A549 (cell line): ENCODE results near the gene TLR9.

Experiments used
- BHLHE40 ChIP-seq: IDR thresholded peaks from 2 replicates; pipeline ENCODE4 v1.6.1; 2012; ENCODE audit warnings: low read depth, low read length, inconsistent platforms
- CEBPB ChIP-seq, 2 experiments: fragments of >200 bp in 1 of 2; sonication (Bioruptor Twin) in 1 of 2; formaldehyde crosslinking in 1 of 2; IDR thresholded peaks; 2 replicates each; pipeline ENCODE4 v1.6.1; 2012 to 2016
- MYC ChIP-seq: IDR thresholded peaks from 2 replicates; pipeline ENCODE4 v1.6.1; 2012; ENCODE audit warnings: mild to moderate bottlenecking, inconsistent platforms, low read length, improper control_type of control experiment, borderline replicate concordance
- POLR2A ChIP-seq: IDR thresholded peaks from 2 replicates; pipeline ENCODE4 v1.6.1; 2012; ENCODE audit warnings: mild to moderate bottlenecking, low read length
- TF ChIP-seq, protein P1 (sequence below): fragments of >200 bp; sonication (Bioruptor Twin); formaldehyde crosslinking; IDR thresholded peaks from 3 replicates; pipeline ENCODE4 v1.5.1; 2016

DNA sequence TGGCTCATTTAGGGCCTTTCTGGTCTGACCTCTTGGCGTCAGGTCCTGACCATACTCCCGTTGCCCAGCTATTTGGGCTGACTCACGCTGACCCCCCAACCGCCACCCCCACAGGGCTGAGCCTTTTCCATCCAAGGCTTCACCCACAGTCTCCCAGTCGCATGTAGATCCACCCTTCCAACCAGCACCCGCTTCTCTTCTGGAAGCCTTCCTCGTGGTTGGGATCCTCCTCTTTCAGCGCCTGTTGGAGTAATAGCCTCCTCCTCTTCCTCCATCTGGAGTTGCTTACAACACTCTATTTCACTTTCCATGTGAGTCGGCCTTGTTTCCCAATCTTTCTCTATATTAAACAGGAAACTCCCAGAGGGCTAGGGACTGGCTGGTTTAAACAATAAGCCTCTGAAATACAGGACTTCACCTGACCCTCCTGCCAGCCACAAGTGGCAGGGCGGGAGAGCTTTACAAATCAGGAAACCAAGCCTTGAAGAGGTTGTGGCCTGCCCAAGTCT lies 29.6 kb downstream of the TLR9 start:
- TF ChIP-seq, protein P1, sequence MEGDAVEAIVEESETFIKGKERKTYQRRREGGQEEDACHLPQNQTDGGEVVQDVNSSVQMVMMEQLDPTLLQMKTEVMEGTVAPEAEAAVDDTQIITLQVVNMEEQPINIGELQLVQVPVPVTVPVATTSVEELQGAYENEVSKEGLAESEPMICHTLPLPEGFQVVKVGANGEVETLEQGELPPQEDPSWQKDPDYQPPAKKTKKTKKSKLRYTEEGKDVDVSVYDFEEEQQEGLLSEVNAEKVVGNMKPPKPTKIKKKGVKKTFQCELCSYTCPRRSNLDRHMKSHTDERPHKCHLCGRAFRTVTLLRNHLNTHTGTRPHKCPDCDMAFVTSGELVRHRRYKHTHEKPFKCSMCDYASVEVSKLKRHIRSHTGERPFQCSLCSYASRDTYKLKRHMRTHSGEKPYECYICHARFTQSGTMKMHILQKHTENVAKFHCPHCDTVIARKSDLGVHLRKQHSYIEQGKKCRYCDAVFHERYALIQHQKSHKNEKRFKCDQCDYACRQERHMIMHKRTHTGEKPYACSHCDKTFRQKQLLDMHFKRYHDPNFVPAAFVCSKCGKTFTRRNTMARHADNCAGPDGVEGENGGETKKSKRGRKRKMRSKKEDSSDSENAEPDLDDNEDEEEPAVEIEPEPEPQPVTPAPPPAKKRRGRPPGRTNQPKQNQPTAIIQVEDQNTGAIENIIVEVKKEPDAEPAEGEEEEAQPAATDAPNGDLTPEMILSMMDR: no peak
- TF ChIP-seq BHLHE40 (no peak), CEBPB (IDR thresholded peaks at IDR 0.05) (no peak), POLR2A (no peak), MYC (no peak)
